ENCODE measurements around the gene PRDM16.
"Not testable (repeated sequence)": the region's sequence is repeated elsewhere in the genome, so short reads cannot be mapped to it uniquely, and the experiment has no call there.

PRDM16 gene

DNA sequence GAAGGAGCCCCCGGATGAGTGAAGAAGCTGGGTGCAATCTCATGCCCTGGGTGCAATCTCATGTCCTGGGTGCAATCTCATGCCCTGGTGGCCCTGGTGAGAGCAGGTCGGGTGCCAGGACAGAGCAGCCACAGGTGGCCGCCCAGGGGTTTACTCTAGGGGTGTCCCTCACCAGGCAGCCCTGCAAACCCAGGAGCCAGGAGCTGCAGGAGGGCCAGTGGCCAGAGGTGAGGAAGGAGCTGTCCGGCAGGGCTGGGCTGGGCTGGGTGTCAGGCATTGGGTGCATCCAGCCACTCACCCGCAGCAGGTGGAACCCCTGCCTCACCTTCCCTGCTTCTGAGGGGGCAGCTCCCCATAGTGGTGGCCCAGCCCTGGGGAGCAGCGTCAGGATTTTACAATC, 79.2 kb downstream of the PRDM16 start:
- DNase-seq: no peak

GRCh38 chr1:3149277-3149676, 80.3 kb downstream of the PRDM16 start:
- no peak for DNase-seq

DNA sequence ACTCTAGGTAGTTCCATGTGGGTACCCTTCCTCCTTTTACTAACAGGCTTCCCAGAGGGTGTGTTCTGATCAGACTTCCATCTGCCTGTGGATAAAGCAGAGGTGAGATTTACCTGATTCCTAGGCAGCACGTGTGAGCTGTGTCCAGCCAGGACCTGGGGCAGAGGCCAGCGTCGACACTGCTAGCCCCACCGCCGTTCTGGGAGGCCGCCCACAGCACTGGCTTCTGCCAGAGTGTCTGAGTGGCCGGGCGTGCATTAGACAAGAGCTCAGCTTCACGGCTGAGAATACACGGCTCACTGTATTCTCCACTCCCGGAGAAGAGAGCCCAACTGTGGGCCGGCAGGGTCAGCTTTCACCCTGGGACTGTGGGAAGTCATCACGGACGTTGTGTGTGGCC, 82.5 kb downstream of the PRDM16 start:
- no peak for DNase-seq

- no peak for DNase-seq
These were observed 83.1 kb downstream of the PRDM16 start for GRCh38 chr1:3152143-3152542.

- no peak for DNase-seq
These were observed 84.2 kb downstream of the PRDM16 start for GRCh38 chr1:3153197-3153596.

DNA sequence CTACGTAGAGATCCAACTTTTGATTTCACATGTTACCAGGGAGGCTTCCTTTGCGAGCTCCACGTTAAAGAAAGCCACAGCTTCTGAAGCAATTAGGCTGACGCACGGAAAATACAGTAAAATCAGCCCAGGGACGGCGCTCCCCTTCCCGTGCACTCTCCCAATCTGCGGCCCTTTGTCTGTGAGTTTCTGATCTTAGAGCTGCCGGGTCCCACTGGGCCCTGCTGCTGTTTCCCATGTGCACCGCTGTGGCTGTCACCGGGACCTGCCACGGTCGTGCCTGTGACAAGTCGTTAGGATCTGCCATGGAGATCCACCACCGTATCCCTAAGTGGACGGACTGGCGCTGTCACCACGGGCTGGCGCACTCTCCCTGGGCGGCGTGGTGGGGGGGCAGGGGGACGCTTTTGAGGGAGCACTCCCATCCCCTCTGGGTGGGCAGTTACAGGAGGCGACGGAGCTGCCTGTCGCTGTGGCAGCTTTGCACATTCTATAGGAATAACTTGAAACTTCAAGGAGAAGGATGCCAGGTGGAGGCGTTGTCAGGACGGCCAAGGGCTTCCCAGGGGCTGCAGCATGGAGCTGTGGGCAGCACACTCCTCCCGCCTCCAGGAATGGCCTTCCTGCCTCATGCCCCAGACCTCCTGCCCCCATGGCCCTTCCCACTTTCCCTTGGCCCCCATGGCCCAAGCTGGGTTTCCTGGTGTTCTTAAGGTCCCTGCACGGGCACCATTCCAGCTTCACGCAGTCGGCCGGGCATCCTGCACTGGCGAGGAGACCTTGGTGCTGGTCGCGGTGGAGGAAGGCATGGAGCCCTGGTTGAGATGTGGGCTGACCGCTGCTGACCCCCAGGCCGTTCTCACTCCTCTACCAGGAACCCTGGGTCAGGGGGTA, 85.1 kb downstream of the PRDM16 start:
- no peak for DNase-seq

GRCh38 chr1:3155056-3155925, 86.3 kb downstream of the PRDM16 start:
- DNase-seq: no peak

- DNase-seq: no peak
These were observed 86.9 kb downstream of the PRDM16 start for GRCh38 chr1:3155926-3156220.

DNA sequence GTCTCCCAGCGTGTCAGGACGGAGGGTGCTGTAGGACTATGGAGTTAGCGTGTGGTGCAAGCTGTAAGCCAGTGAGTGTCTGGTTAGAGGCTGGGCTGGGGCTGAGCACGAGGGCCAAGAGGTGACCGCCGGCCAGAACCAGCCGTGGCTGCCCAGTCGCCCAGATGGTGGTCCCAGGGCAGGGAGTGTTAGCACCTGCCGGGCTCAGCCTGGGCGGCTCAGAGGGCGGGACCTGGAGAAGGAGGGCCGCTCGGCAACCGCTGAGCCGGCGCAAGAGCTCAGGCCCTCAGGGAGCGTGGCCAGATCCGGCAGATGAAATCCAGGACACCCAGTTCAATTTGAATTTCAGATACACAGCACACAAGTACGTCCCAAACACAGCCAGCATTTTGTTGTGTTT, 87.9 kb downstream of the PRDM16 start:
- no peak for DNase-seq

GRCh38 chr1:3158347-3158746, 89.3 kb downstream of the PRDM16 start:
- DNase-seq: no peak

- no peak for DNase-seq
These were observed 90.1 kb downstream of the PRDM16 start for GRCh38 chr1:3159121-3159520.

GRCh38 chr1:3159996-3160395, 91.0 kb downstream of the PRDM16 start:
- no peak for DNase-seq

GRCh38 chr1:3160647-3161145, 91.7 kb downstream of the PRDM16 start:
- no peak for DNase-seq

DNA sequence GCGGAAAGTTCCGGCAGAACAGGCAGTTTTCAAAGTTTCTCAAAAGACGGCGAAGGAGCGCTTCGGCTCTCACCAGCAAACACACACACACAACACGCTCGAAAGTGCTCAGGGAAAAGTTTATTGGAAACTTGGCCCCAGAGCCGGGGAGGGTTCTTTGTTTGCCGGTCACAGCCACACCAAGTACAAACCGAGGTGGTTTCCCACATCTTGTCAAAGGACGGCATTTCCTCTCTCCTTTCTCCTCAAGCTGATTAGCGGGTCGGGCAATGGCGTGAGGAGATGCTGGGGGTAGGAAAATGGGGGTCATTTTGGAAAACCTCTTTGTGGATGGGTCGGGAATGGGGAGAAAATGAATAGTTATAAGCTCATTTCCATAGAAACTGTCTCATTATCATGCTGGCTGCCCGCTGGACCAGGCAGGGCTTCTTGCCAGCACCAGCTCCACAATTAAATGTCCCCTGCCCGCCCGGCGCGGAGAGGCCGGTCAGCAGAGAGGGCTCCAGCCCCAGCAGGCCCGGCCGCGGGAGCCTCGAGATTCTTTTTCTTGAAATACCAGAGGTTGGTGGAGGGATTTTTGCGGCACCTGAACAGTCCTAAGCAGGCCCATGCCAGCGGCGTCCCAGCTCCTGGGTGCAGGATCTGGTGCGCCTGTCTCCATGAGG, 92.3 kb downstream of the PRDM16 start:
- DNase-seq: no peak

DNA sequence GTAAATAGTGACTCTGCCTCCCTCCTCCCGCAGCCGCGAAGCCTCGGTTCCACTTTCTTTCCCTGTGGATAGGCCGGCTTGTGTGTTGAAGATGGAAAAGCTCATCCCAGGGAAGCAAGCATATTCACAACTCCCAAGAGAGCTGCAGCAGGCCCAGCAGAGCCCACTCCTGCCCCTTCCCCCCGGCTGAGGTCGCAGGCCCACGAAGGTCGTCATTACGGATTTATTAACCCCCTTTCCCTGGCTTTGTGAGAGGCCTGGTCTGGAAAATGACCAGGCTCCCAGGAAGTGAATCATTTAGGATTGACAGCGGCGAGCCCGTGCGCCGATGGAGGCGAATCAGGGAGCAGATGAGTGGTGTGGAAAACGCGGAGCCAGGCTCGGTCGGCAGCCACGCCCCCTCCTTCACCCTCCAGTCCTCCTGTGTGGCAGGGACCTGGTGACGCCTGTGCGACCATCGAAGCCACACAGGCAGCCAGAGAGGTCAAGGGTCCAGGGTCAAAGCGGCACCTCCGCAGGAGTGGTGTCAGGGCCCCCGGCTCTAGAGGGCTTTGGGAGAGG, 93.4 kb downstream of the PRDM16 start:
- no peak for DNase-seq

- no peak for DNase-seq
These were observed 94.4 kb downstream of the PRDM16 start for GRCh38 chr1:3163356-3163755.

GRCh38 chr1:3164671-3165070, 95.7 kb downstream of the PRDM16 start:
- no peak for DNase-seq

DNA sequence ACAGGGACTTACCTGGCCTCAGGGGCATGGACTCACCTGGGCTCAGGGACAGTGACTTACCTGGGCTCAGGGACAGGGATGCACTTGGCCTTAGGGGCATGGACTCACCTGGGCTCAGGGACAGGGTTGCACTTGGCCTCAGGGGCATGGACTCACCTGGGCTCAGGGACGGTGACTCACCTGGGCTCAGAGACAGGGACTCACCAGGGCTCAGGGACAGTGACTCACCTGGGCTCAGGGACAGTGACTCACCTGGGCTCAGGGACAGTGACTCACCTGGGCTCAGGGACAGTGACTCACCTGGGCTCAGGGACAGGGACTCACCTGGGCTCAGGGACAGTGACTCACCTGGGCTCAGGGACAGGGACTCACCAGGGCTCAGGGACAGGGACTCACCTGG, 96.2 kb downstream of the PRDM16 start:
- not testable (repeated sequence) for DNase-seq

GRCh38 chr1:3166206-3166918, 97.4 kb downstream of the PRDM16 start:
- DNase-seq: no peak

- no peak for DNase-seq
These were observed 98.3 kb downstream of the PRDM16 start for GRCh38 chr1:3167255-3167654.

GRCh38 chr1:3168678-3169077, 99.7 kb downstream of the PRDM16 start:
- DNase-seq: no peak

DNA sequence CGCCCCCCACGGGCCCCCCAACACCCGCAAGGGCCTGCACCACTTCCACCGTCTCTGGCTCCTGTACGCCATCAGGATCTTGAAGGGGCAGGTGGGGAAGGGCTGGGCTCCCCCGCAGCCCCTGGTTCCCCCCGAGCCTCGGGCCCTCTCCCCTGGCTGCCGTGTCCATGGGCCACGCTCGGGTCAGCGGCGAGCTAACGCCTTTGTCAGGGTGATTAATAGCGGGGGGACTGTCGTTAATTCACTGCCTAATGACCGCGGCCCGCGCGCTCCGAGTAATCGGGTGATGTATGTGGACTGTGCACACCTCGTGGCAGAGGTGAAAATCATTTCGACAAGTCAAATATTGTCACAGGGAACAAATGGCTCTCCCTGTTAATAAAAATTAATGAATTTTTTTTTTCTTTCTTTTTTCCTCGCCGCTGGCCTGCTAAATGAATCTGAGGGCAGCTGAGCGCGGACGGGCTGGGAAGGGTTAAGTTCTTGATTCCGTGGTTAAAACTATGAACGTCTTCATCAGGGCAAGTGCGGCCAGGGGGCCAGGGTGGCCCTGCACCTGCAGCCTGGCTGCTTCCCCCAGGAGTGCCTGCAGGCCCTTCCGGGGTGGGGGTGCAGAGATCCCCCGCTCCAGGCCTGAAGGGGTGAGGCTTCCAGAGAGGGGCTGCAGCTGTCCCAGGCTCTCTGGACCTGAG, 100.8 kb downstream of the PRDM16 start:
- DNase-seq: no peak
